ENCODE measurements around the gene TOR2A. TPM values are rescaled to one million over a fixed set of nuclear protein-coding genes. Genes with fewer than 3 reads are reported as not detected.

Gene TOR2A
- total and polyA plus RNA-seq, 4 donors, result 5.1 to 14.6 (median 11.8) TPM

DNA sequence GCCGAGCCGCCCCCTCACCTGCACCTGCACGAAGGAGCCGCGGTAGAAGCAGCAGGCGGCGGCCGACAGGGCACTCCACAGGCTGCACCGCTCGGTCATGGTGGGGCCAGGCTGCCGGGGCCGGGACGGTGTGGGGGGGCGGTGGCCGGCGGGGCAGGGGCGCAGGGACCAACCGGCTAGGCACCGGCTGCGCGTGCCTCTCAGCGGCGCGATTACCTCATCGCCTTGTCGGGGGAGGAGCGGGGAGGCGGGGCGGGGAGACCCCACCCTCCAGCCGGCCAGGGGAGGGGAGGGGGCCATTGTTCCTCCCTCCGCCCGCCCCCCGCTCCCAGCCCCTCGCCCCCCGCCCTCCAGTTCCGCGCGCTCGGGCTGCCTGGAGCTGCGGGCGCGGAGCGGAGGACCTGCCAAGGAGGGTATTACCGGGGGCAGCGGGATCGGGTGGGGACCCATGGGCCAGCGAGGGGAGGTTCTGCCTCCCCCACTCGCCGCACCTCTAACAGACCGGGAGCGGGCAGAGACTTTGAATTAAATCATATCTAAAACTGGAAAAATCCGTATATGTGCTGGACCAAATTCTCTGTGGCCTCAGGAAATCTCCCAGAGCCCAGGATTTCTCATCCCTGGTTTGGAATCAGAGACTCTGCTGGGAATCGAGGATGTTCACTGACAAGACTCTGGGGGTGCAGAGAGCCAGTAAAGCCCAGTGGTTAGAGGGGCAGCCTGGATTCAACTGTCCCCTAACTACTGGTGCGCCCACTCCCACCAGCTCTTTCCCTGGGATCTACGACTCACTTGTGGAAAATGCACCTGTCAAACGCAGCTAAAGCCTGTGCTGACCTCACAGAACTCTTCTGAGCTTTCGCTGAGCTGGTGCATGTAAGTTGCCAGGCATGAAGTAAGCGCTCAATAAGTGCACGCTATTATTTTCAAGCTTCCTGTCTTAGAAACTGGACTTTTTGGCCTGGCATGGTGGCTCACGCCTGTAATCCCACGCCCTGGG is 20.3 kb upstream of the TOR2A start:
- 34% methylated on average over 61 of the region's 61 CpGs for WGBS
- Histone ChIP-seq H3K4me1 (ENCODE audit: control insufficient read depth in 4 of 4, insufficient read depth in 4 of 4, low read length in 3 of 4) (peaks cover 0 to 8% (median 0%) of the 10 kb centered on the region in 4 donors), H3K27ac (ENCODE audit: low read depth in 1 of 2, low read length in 2 of 2) (no peak overlapping the region), H3K27me3 (ENCODE audit: control insufficient read depth in 4 of 4, insufficient read depth in 4 of 4, low read length in 3 of 4) (no peaks in the 10 kb centered on the region), H3K4me3 (ENCODE audit: low read depth in 1 of 3, low read length in 3 of 3) (no peak overlapping the region), H3K9ac (ENCODE audit: low read depth in 1 of 2, low read length in 2 of 2) (no peak overlapping the region), H3K36me3 (ENCODE audit: control insufficient read depth in 4 of 4, insufficient read depth in 3 of 4, low read depth in 1 of 4, low read length in 3 of 4) (no peaks in the 10 kb centered on the region), H3K9me3 (ENCODE audit: control insufficient read depth in 4 of 4, low read length in 3 of 4) (no peaks in the 10 kb centered on the region)
- no peak for DNase-seq (ENCODE audit: low spot score)
- TF ChIP-seq HNF4G (IDR thresholded peaks at IDR 0.05), result no peak
- TF ChIP-seq FOXA2 (IDR thresholded peaks at IDR 0.05), result no peak
- no peak for TF ChIP-seq NR2F2 (IDR thresholded peaks at IDR 0.05)
- TF ChIP-seq JUND (IDR thresholded peaks at IDR 0.05), result no peak
- TF ChIP-seq RXRA (IDR thresholded peaks at IDR 0.05), result no peak
- no peak for TF ChIP-seq EGR1 (IDR thresholded peaks at IDR 0.05; ENCODE audit: low read depth in 2 of 2)
- TF ChIP-seq TAF1 (conservative IDR thresholded peaks at IDR 0.05), result no peak
- TF ChIP-seq GABPA (IDR thresholded peaks at IDR 0.05 in 1 of 2, conservative IDR thresholded peaks at IDR 0.05 in 1 of 2), result no peak
- TF ChIP-seq ZBTB33 (IDR thresholded peaks at IDR 0.05), result no peak
- no peak for TF ChIP-seq YY1 (IDR thresholded peaks at IDR 0.05)
- TF ChIP-seq REST (IDR thresholded peaks at IDR 0.05), result no peak
- no peak for TF ChIP-seq RAD21 (IDR thresholded peaks at IDR 0.05)
- no peak for TF ChIP-seq SP1 (IDR thresholded peaks at IDR 0.05)
- TF ChIP-seq ATF3 (IDR thresholded peaks at IDR 0.05), result no peak
- TF ChIP-seq MAX (IDR thresholded peaks at IDR 0.05), result no peak
- TF ChIP-seq FOXA1 (IDR thresholded peaks at IDR 0.05), result no peak
- no peak for TF ChIP-seq HNF4A (conservative IDR thresholded peaks at IDR 0.05)
- no peak for TF ChIP-seq CTCF (IDR thresholded peaks at IDR 0.05; ENCODE audit: low read depth, low read length, missing input control)

All from liver (tissue), 9 donors.